IPS-18a (cell line): ENCODE measurements around the gene VPS25.
A peak's percentile ranks its signal among the peaks of the same experiment; 100 is the strongest.

Experiments used
- H3K27ac ChIP-seq: one replicate; pipeline ENCODE4 v1.5.1; 2013; ENCODE audit warnings: low read length
- H3K27me3 ChIP-seq: one replicate; pipeline ENCODE4 v1.6.1; 2013; ENCODE audit warnings: mild to moderate bottlenecking, low read length; ENCODE audit not compliant: control insufficient read depth, insufficient read depth
- H3K36me3 ChIP-seq: one replicate; pipeline ENCODE4 v1.6.1; 2013; ENCODE audit warnings: low read depth, low read length; ENCODE audit not compliant: control insufficient read depth
- H3K4me1 ChIP-seq: one replicate; pipeline ENCODE4 v1.6.1; 2013; ENCODE audit warnings: low read depth, low read length; ENCODE audit not compliant: control insufficient read depth
- H3K4me3 ChIP-seq: one replicate; pipeline ENCODE4 v1.5.1; 2013; ENCODE audit warnings: low read length
- H3K9ac ChIP-seq: one replicate; pipeline ENCODE4 v1.6.1; 2013; ENCODE audit warnings: mild to moderate bottlenecking, low read length, moderate library complexity
- H3K9me3 ChIP-seq: one replicate; pipeline ENCODE4 v1.6.1; 2013; ENCODE audit warnings: low read depth, low read length; ENCODE audit not compliant: control insufficient read depth

Gene VPS25

DNA sequence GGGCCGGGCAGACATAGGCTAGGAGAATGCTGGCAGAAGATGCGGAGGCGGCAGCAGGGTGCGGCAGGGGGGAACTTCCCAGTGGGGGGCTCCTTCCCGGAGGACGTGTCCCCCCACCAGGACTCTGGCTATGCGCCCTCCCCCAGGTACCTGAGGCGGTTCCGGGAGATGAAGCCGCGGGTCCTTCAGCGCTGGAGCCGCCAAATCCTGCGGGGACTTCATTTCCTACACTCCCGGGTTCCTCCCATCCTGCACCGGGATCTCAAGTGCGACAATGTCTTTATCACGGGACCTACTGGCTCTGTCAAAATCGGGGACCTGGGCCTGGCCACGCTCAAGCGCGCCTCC, 10.5 kb downstream of the VPS25 start:
- Histone ChIP-seq H3K4me1 (peaks cover 6% of the 10 kb centered on the region), H3K27ac (no peak overlapping the region), H3K36me3 (peaks cover 8% of the 10 kb centered on the region), H3K27me3 (peaks cover 39% of the 10 kb centered on the region), H3K9me3 (no peaks in the 10 kb centered on the region), H3K4me3 (no peak overlapping the region), H3K9ac (no peak overlapping the region)

DNA sequence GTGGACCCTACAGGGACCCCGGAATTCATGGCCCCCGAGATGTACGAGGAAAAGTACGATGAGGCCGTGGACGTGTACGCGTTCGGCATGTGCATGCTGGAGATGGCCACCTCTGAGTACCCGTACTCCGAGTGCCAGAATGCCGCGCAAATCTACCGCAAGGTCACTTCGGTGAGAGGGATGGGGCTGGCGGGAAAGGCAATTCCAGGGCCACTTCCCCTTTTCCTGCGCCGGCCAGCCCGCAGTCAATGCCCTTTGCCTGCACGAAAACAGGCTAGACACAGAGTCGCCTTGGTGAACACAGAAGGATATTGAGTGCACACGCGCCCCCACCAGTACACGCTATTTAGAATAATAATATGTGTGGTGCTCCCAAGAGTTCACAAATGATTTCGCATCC, 11.2 kb downstream of the VPS25 start:
- peaks cover 39% of the 10 kb centered on the region for H3K27me3 ChIP-seq
- no peak overlapping the region for H3K27ac ChIP-seq

DNA sequence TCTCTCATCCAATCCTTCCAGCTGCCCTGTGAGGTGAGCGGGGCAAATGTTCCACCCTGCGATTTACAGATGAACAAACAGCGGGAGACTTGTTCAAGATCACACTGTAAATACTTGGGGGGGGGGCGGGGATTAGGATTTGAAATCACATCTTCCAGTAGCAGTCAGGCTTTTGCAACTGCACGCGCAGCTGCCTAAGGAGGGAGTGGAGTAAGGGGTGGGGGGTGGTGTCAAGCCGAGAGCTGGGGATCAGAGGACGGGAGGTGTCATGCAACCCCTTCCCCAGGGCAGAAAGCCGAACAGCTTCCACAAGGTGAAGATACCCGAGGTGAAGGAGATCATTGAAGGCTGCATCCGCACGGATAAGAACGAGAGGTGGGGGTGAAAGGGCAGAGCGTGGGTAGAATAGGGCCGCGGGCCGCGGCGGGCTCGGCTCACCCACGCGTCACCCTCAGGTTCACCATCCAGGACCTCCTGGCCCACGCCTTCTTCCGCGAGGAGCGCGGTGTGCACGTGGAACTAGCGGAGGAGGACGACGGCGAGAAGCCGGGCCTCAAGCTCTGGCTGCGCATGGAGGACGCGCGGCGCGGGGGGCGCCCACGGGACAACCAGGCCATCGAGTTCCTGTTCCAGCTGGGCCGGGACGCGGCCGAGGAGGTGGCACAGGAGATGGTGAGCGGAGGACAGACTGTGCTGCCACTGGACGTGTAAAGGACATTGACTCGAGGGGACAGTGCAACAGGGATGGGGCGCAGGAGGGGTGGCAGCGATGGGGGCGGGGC, 11.8 kb downstream of the VPS25 start:
- Histone ChIP-seq H3K27me3 (peaks cover 39% of the 10 kb centered on the region), H3K27ac (no peak overlapping the region), H3K9ac (no peak overlapping the region), H3K4me1 (peaks cover under 1% of the 10 kb centered on the region), H3K4me3 (no peak overlapping the region), H3K9me3 (no peaks in the 10 kb centered on the region), H3K36me3 (no peaks in the 10 kb centered on the region)

More for the DNA sequence above, 11.2 kb downstream of the VPS25 start:
- H3K9me3 ChIP-seq: no peaks in the 10 kb centered on the region
- H3K9ac ChIP-seq: no peak overlapping the region
- H3K4me1 ChIP-seq: peaks cover 6% of the 10 kb centered on the region
- H3K36me3 ChIP-seq: peaks cover 2% of the 10 kb centered on the region
- no peak overlapping the region for H3K4me3 ChIP-seq

DNA sequence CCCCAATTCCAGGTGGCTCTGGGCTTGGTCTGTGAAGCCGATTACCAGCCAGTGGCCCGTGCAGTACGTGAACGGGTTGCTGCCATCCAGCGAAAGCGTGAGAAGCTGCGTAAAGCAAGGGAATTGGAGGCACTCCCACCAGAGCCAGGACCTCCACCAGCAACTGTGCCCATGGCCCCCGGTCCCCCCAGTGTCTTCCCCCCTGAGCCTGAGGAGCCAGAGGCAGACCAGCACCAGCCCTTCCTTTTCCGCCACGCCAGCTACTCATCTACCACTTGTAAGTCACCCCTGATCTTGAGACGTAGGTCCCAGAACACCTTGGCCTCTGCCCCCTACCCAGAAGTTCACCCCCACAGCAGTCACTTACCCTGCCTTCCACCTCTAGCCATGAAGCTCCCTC, 14.0 kb downstream of the VPS25 start:
- no peaks in the 10 kb centered on the region for H3K36me3 ChIP-seq
- no peak overlapping the region for H3K4me3 ChIP-seq
- H3K4me1 ChIP-seq: no peaks in the 10 kb centered on the region
- peaks cover 21% of the 10 kb centered on the region for H3K27me3 ChIP-seq
- no peak overlapping the region for H3K27ac ChIP-seq
- H3K9me3 ChIP-seq: no peaks in the 10 kb centered on the region
- H3K9ac ChIP-seq: no peak overlapping the region

DNA sequence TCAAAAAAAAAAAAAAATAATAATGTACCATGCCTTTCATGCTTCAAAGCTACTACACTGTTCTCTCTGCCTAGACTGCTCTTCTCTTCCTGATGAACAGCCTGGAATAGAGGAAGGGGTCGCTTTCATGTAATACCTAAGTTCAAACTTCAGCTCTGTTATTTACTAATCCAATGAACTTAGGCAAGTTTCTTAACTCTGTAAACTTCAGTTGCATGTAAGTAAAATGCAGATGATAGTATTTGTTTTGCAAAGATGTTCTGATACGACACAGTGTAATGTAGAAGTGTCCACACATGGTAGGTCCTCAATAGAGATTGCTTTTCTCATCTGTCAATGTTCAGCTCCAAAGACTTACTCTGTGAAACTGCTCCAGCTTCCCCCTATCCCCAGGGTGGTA, 18.7 kb downstream of the VPS25 start:
- no peak overlapping the region for H3K9ac ChIP-seq
- H3K27ac ChIP-seq: no peak overlapping the region
- H3K9me3 ChIP-seq: no peaks in the 10 kb centered on the region
- no peaks in the 10 kb centered on the region for H3K36me3 ChIP-seq
- no peak overlapping the region for H3K4me3 ChIP-seq
- H3K27me3 ChIP-seq: no peaks in the 10 kb centered on the region
- H3K4me1 ChIP-seq: no peaks in the 10 kb centered on the region

DNA sequence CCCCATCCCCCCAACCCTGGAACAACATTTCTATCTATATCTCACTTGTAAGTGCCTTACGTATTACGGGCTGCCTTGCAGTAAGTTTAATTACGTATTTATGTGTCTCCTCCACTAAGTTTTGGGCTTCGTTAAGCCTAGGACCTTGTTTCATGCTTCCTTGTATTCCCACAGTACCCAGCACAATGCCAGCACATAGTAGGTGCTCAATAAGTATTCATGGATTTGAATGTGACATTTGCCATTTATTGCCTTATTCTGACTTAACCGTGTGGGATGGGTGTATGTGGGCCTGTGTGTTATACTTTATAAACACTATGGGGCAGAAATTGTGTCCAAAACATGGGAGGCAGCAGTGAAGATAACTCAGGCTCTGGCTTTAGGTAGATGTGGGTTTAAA, 19.3 kb downstream of the VPS25 start:
- no peak overlapping the region for H3K4me3 ChIP-seq
- H3K27me3 ChIP-seq: no peaks in the 10 kb centered on the region
- H3K9ac ChIP-seq: no peak overlapping the region
- H3K4me1 ChIP-seq: no peaks in the 10 kb centered on the region
- H3K36me3 ChIP-seq: no peaks in the 10 kb centered on the region
- no peak overlapping the region for H3K27ac ChIP-seq
- H3K9me3 ChIP-seq: no peaks in the 10 kb centered on the region

DNA sequence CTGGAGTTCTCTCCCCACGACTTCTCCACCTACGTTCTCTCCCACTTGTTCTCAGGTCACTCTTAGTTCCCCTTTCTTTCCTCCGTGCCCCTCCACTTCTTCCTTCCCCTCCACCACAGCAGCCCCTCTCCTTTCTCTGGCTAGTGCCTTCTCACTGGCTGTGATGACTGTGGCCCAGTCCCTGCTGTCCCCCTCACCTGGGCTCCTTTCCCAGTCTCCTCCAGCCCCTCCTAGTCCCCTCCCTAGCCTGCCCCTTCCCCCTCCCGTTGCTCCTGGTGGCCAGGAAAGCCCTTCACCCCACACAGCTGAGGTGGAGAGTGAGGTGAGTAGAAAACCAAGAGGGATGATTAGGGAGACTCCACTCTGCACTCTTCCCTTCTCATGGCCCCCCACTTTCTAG, 21.8 kb downstream of the VPS25 start:
- H3K27ac ChIP-seq: no peak overlapping the region
- H3K9ac ChIP-seq: no peak overlapping the region
- no peaks in the 10 kb centered on the region for H3K9me3 ChIP-seq
- H3K4me1 ChIP-seq: peaks cover 4% of the 10 kb centered on the region
- no peaks in the 10 kb centered on the region for H3K36me3 ChIP-seq
- no peak overlapping the region for H3K4me3 ChIP-seq
- H3K27me3 ChIP-seq: peaks cover 8% of the 10 kb centered on the region

DNA sequence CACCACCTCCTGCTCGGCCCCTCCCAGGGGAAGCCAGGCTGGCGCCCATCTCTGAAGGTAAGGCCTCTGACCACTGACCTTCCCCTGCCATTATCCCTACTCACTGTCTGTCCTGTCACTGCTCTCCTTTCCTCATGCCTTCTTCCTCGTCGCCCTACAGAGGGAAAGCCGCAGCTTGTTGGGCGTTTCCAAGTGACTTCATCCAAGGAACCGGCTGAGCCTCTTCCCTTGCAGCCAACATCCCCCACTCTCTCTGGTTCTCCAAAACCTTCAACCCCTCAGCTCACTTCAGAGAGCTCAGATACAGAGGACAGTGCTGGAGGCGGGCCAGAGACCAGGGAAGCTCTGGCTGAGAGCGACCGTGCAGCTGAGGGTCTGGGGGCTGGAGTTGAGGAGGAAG, 22.2 kb downstream of the VPS25 start:
- Histone ChIP-seq H3K4me3 (no peak overlapping the region), H3K27me3 (peaks cover 12% of the 10 kb centered on the region), H3K9ac (no peak overlapping the region), H3K4me1 (peaks cover 4% of the 10 kb centered on the region), H3K27ac (no peak overlapping the region), H3K9me3 (no peaks in the 10 kb centered on the region), H3K36me3 (no peaks in the 10 kb centered on the region)

DNA sequence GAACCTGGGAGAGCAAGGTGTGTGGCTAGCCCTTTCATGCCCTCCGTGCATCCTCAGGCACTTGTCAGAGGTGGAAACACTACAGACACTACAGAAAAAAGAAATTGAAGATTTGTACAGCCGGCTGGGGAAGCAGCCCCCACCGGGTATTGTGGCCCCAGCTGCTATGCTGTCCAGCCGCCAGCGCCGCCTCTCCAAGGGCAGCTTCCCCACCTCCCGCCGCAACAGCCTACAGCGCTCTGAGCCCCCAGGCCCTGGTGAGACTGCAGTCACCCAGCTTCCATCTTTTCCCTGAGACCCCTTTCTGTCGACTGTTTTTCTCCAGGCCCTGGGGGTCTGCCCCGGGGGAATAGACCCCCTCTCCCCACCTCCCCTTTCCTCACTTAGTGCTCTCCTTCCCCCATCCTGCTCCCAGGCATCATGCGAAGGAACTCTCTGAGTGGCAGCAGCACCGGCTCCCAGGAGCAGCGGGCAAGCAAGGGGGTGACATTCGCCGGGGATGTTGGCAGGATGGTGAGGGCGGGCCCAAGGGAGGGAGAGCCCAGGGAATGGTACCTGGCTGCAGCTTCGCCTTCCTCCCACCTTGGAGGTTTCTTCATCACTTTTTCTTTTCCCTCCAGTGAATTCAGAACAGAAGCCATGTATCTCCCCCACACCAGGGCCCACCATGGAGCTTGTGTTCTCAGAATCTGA, 23.0 kb downstream of the VPS25 start:
- no peaks in the 10 kb centered on the region for H3K9me3 ChIP-seq
- H3K9ac ChIP-seq: no peak overlapping the region
- H3K27ac ChIP-seq: no peak overlapping the region
- no peak overlapping the region for H3K4me3 ChIP-seq
- peaks cover 4% of the 10 kb centered on the region for H3K4me1 ChIP-seq
- peaks cover 15% of the 10 kb centered on the region for H3K27me3 ChIP-seq
- H3K36me3 ChIP-seq: no peaks in the 10 kb centered on the region

DNA sequence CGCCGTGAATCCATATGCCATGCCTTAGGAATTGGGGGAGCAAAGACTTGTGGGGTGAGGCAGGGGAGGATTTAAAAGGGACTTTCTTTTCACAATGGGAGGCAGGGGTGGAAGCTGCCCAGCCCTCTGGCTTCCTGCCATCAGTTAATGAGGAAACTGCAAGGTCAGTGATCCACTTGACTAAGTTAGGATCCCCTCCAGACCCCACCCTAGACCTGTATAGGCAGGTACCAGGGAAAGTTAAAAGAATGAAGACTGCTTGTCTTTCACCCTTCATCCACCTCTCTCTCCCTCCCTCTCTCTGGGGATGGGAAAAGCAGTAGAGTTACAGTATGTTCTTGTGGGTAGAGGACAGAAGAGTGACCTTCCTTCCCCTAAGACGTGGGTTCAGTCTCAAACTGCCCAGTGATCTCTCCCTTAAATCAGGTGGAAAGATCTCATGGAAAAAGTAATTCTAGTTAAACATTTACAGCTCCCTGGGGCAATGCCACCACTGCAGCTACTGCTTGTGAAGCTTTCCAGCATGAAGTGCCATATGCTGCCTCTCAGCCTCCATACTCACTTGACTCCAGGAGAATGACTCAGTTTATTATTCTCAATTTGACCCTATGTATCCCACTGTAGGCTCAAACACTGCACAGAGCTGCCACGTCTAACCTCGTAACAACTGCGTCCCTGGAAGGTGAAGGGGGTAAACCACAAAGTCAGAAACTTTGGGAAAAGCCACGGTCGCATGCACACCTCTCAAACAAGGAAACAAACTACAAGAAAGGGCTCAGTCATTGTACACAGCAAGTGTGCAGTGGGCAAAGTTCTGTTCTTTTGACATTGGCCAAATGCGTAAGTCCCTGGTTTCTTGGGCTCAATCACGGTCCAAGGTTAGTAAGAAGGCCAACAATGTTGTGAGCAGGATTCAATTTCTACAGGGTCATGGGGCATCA, 24.1 kb downstream of the VPS25 start:
- Histone ChIP-seq H3K27ac (no peak overlapping the region), H3K36me3 (no peaks in the 10 kb centered on the region), H3K9me3 (no peaks in the 10 kb centered on the region), H3K27me3 (peaks cover 15% of the 10 kb centered on the region), H3K4me3 (peak overlapping the region; percentile 81), H3K4me1 (peaks cover 4% of the 10 kb centered on the region), H3K9ac (peak overlapping the region; percentile 64)

DNA sequence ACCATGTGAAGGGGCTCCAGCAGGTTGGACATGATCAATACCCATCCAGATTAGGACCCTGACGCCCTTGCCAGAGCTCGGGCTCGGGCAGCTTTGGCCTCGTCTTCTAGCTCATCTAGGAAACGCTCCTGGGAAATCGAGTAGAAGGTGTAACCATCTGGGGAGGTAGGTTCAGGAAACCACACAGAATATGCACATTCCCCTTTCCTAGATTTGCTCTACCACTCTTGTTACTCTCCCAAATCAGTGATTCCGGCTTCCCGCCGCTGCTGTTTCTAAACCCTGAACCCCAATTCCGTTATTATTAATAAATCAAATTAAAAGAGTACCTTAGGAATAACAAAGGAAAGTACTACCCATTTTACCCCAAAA, 24.7 kb downstream of the VPS25 start:
- Histone ChIP-seq H3K4me1 (peaks cover 4% of the 10 kb centered on the region), H3K4me3 (peak overlapping the region; percentile 81), H3K27ac (no peak overlapping the region), H3K9ac (peak overlapping the region; percentile 64), H3K27me3 (peaks cover 18% of the 10 kb centered on the region), H3K9me3 (no peaks in the 10 kb centered on the region), H3K36me3 (no peaks in the 10 kb centered on the region)
